ENCODE measurements around the gene CHST9.

DNA sequence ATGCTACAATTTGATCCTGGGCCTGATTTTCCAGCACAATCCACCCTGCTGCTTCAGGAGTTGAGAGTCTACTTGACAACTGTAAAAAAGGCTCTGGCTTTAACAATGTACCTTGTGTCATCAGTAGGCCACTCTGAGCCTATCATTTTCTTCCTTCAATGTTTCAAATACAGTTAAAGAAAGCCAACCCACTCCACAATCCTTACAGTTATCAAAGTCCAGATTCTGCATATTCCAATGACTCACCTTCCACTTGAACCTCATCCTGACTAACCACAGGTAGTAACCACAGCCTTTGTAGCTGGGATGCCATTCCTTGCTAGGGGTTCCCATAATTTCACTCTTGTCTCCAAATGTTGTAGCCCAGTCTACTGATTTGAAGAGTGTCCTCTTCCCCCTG is 284.1 kb downstream of the CHST9 start:
- TF ChIP-seq, protein P1, sequence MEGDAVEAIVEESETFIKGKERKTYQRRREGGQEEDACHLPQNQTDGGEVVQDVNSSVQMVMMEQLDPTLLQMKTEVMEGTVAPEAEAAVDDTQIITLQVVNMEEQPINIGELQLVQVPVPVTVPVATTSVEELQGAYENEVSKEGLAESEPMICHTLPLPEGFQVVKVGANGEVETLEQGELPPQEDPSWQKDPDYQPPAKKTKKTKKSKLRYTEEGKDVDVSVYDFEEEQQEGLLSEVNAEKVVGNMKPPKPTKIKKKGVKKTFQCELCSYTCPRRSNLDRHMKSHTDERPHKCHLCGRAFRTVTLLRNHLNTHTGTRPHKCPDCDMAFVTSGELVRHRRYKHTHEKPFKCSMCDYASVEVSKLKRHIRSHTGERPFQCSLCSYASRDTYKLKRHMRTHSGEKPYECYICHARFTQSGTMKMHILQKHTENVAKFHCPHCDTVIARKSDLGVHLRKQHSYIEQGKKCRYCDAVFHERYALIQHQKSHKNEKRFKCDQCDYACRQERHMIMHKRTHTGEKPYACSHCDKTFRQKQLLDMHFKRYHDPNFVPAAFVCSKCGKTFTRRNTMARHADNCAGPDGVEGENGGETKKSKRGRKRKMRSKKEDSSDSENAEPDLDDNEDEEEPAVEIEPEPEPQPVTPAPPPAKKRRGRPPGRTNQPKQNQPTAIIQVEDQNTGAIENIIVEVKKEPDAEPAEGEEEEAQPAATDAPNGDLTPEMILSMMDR (IDR thresholded peaks at IDR 0.05; ENCODE audit: poor library complexity), result no peak
- TF ChIP-seq EZH2phosphoT487 (IDR thresholded peaks at IDR 0.05; ENCODE audit: low read depth, severe bottlenecking, unreplicated experiment) (no peak), EZH2 (IDR thresholded peaks at IDR 0.05; ENCODE audit: borderline replicate concordance) (no peak)

All from hepatocyte (in vitro differentiated cells).